Umbilical cord (tissue), 2 donors: ENCODE measurements around the gene MFAP5. TPM values are rescaled to one million over a fixed set of nuclear protein-coding genes. Genes with fewer than 3 reads are reported as not detected.
"Not testable (repeated sequence)": the region's sequence is repeated elsewhere in the genome, so short reads cannot be mapped to it uniquely, and the experiment has no call there.

Experiments used
- DNase-seq: peaks from one replicate; pipeline ENCODE4 v3.0.0-alpha.2; 2015; ENCODE audit warnings: low spot score
- total RNA-seq: library from RNA; depleted of rRNA; stranded (reverse); fragments of >200 nt; gene quantifications from one replicate; pipeline ENCODE4 v1.2.3, GENCODE V29; 2014; ENCODE audit warnings: low replicate concordance; ENCODE audit not compliant: insufficient read depth

MFAP5 gene
- total RNA-seq, 1 donor from 2014 or later, result 53.0 TPM

GRCh38 chr12:8629486-8630033 is 33.1 kb downstream of the MFAP5 start:
- peak; percentile 15 for DNase-seq

- DNase-seq, result no peak
Measured at GRCh38 chr12:8628731-8629130, 33.9 kb downstream of the MFAP5 start.

- DNase-seq, result not testable (repeated sequence)
Measured at GRCh38 chr12:8624750-8625149, 37.9 kb downstream of the MFAP5 start.

DNA sequence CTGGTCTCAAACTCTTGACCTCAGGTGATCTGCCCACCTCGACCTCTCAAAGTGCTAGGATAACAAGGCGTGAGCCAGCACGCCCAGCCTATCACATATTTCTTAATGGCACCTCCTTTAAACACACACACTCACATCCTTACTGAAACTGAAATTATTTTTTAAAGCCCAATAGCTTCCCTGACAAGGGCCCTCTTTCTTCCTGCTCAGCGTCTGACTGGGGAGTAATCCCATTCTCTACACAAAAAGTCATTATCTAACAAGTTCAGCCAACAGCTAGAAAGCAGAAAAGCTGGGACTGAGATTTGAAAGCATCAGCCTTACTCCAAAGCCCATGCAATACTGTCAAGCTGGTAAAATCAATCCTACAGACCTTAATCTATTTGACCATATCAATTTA is 40.0 kb downstream of the MFAP5 start:
- DNase-seq, result no peak

- no peak for DNase-seq
Measured at GRCh38 chr12:8615206-8615605, 47.4 kb downstream of the MFAP5 start.

- not testable (repeated sequence) for DNase-seq
Measured at GRCh38 chr12:8613881-8614280, 48.7 kb downstream of the MFAP5 start.

- DNase-seq, result no peak
Measured at GRCh38 chr12:8612629-8613028, 50.0 kb downstream of the MFAP5 start, which contains the start of gene AICDA. Gene AICDA (minus strand): TSS chr12:8612859. CDS start chr12:8612767, 92 bp downstream.

DNA sequence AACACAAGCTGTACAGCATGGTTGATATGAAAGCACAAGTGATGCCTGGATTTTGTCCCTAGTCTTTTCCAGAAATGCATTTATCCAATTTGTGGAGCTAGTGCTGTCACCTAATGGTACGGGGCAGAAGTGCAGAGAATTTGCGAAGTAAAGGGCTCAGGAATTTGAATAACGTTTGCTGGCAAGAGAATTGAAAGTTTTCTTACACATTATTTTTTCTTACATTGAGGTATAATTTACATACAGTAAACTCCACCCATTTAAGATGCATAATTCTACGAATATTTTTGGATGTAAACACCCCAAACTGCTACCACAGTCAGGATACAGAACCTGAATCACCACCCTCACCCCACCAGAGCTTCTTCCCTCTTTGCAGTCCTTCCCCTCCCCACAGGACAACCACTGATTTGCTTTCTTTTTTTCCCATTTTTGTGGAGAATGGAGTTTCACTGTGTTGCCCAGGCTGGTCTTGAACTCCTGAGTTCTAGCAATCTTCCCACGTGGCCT is 53.5 kb downstream of the MFAP5 start:
- peak; percentile 54 for DNase-seq

GRCh38 chr12:8606890-8607289 is 55.7 kb downstream of the MFAP5 start:
- no peak for DNase-seq

DNA sequence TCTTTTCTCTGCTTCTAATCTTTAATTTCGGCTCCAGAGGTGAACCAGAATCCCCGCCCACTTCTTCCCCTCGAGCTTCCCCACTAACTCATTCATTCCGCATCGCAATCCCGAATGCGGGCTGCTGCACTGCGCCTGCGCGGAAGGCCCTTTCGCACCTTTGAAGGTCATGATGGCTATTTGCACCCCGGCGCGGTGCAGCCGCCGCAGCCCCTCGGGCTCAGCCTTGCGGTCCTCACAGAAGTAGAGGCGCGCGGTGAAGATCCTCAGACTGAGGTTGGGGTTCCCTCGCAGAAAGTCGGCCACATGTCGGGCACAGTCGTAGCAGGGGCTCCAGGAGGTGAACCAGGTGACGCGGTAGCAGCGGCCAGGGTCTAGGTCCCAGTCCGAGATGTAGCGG is 57.6 kb downstream of the MFAP5 start:
- no peak for DNase-seq

DNA sequence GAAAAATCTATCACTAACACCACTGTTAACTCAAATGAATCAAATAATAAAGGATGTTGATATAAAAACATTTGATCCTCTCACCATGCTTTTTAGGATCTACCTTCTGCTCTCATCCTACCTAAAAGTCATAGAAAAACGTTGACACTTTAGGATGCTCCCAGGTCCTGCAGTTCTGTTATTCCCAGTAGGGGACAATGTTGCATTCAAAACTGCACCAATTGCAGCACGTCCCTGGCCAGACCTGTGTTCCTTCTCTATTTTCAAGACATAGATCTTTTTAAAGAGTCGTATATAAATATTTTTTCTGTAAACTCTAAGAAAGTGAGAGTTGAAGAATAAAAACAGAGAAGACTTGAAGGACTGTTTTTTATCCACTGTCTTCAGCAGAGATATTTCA is 58.8 kb downstream of the MFAP5 start:
- DNase-seq, result no peak

GRCh38 chr12:8603286-8603685 is 59.3 kb downstream of the MFAP5 start:
- no peak for DNase-seq

- no peak for DNase-seq
Measured at GRCh38 chr12:8596561-8596960, 66.1 kb downstream of the MFAP5 start.

Other genes starting within 250 kb of the MFAP5 start
- 3.9 TPM for gene CLEC6A, start 206.9 kb downstream of the MFAP5 start, total RNA-seq
- 1.2 TPM for gene CLEC4D, start 149.3 kb downstream of the MFAP5 start, total RNA-seq
- gene CLEC4E, start 121.9 kb downstream of the MFAP5 start, total RNA-seq, result 0.48 TPM
- 0.96 TPM for gene AICDA, start 50.0 kb downstream of the MFAP5 start, total RNA-seq
- 72.2 TPM for gene RIMKLB, start 35.2 kb upstream of the MFAP5 start, total RNA-seq
- 21.2 TPM for gene A2ML1, start 159.8 kb upstream of the MFAP5 start, total RNA-seq